ENCODE data around the gene CCNQ.

GRCh38 chrX:153635788-153636668, 37.1 kb upstream of the CCNQ start:
- no peak for TF ChIP-seq CTCF (IDR thresholded peaks at IDR 0.05)
- no peak for TF ChIP-seq EZH2 (IDR thresholded peaks at IDR 0.05; ENCODE audit: borderline replicate concordance, insufficient read depth, low read depth, low read length, poor library complexity, severe bottlenecking)
